ENCODE results near the gene NAP1L4.

Gene NAP1L4

DNA sequence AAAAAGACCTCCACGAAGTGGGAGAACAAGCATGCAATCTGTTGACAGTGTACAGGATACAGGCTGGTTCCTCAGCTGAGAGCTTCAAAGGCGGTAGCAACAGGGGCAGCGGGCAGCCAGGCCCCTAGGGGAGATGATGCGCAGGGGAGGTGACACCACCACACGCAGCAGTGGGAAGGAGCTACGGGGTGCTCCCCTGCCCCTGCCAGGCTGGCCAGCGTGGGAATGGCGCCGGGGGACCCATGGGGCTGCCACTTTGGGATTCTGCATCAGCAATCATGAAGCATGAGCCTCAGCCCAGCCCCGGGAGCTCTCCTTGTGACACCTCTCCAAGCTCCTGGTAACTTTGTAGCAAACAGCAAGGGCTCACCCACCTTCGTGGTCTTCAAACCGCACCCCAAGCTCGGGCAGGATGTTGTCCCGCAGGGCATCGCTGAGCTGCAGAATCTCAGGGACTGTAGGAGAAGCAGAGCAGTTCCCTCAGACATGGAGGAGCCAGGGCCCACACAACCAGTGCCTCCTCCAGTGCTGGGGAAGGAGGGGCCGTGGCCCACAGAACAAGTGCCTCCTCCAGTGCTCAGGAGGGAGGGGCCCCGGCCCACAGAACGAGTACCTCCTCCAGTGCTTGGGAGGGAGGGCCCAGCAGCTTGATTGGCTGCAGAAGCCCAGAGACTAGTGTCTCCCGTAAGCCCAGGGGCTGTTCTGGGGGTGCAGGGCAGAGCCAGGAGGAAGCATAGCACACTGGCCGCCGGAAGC, 14.6 kb upstream of the NAP1L4 start:
- no peaks in the 10 kb centered on the region for H3K36me3 ChIP-seq (ENCODE audit: insufficient read depth)
- no peak overlapping the region for H3K27ac ChIP-seq
- no peak overlapping the region for H3K4me2 ChIP-seq
- peaks cover 34% of the 10 kb centered on the region for H3K4me1 ChIP-seq (ENCODE audit: low read depth, poor library complexity, severe bottlenecking)
- H3K27me3 ChIP-seq (ENCODE audit: insufficient read depth, low read depth): no peaks in the 10 kb centered on the region
- H3K4me3 ChIP-seq (IDR thresholded peaks at IDR 0.05; ENCODE audit: insufficient read depth, low read depth, low read length): no peak overlapping the region
- no peaks in the 10 kb centered on the region for H3K79me2 ChIP-seq (ENCODE audit: insufficient read depth, low read depth)
- TF ChIP-seq, protein P1, sequence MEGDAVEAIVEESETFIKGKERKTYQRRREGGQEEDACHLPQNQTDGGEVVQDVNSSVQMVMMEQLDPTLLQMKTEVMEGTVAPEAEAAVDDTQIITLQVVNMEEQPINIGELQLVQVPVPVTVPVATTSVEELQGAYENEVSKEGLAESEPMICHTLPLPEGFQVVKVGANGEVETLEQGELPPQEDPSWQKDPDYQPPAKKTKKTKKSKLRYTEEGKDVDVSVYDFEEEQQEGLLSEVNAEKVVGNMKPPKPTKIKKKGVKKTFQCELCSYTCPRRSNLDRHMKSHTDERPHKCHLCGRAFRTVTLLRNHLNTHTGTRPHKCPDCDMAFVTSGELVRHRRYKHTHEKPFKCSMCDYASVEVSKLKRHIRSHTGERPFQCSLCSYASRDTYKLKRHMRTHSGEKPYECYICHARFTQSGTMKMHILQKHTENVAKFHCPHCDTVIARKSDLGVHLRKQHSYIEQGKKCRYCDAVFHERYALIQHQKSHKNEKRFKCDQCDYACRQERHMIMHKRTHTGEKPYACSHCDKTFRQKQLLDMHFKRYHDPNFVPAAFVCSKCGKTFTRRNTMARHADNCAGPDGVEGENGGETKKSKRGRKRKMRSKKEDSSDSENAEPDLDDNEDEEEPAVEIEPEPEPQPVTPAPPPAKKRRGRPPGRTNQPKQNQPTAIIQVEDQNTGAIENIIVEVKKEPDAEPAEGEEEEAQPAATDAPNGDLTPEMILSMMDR (conservative IDR thresholded peaks at IDR 0.05; ENCODE audit: low read depth, low read length): no peak
- H4K20me1 ChIP-seq (ENCODE audit: insufficient read depth): no peaks in the 10 kb centered on the region
- no peak overlapping the region for H3K9ac ChIP-seq
- no peak overlapping the region for H2AFZ ChIP-seq (ENCODE audit: low read depth)

DNA sequence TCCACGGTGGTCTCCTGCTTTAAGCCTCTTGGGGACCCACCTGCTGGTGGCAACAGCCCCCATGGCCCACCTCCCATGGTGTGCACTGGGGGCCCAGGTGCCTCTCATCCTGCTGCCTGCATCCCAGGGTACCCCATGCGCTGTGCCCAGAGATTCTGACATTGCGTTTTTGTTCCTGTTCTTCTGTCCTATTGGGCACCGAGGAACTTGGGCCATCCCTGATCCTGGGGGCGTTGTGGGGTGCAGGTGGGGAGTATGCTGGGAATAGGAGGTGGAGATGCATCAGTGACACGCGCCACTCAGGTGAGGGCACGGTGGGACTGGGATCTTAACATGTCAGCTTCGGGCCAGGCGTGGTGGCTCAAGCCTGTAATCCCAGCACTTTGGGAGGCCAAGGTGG, 12.4 kb upstream of the NAP1L4 start:
- H3K4me3 ChIP-seq (IDR thresholded peaks at IDR 0.05; ENCODE audit: insufficient read depth, low read depth, low read length): no peak overlapping the region
- no peaks in the 10 kb centered on the region for H3K27me3 ChIP-seq (ENCODE audit: insufficient read depth, low read depth)
- no peak overlapping the region for H2AFZ ChIP-seq (ENCODE audit: low read depth)
- no peak overlapping the region for H3K27ac ChIP-seq
- H3K36me3 ChIP-seq (ENCODE audit: insufficient read depth): no peaks in the 10 kb centered on the region
- H4K20me1 ChIP-seq (ENCODE audit: insufficient read depth): no peaks in the 10 kb centered on the region
- TF ChIP-seq, protein P1 (conservative IDR thresholded peaks at IDR 0.05; ENCODE audit: low read depth, low read length): no peak
- H3K79me2 ChIP-seq (ENCODE audit: insufficient read depth, low read depth): no peaks in the 10 kb centered on the region
- H3K4me1 ChIP-seq (ENCODE audit: low read depth, poor library complexity, severe bottlenecking): peaks cover 12% of the 10 kb centered on the region
- H3K4me2 ChIP-seq: no peak overlapping the region
- no peak overlapping the region for H3K9ac ChIP-seq

DNA sequence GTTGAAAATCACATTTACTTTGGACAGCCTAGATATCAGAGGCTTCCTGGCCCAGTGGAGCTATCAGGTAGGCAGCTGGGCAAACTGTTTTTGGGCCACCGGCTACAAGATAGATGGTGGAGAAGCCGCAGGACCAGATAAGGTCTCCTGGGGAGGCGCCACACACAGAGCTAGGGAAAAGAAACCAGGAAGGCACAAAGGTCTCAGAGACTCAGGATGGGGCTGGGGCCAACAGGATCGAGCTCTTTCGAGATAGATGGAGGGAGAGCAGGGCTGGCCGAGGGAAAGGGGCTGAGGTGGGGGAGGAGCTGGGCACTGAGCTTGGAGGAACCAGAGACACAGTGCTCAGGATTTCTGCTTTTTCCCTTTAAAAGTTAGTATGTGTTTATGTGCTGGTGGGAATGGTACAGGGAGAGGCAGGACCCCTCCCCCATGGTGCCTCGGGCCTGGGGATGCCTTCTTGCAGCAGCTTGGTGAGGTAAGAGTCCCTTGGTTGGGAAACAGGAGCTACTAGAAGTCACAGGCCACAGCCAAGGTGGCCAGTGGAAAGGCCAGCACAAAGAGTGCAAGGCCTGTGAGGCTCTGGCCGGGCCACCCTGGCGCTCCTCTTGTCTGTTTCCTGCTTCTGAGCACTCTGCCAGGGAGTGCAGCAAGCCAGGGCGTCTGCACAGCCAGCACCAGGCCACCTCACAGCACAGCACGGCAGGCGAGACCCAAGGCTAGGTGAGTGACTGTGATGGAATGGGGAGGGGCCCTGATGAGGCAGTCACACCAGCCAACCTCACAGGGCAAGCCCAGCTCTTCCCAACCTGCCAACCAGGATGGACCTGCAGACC, 11.5 kb upstream of the NAP1L4 start:
- TF ChIP-seq, protein P1 (conservative IDR thresholded peaks at IDR 0.05; ENCODE audit: low read depth, low read length): no peak
- Histone ChIP-seq H3K4me3 (IDR thresholded peaks at IDR 0.05; ENCODE audit: insufficient read depth, low read depth, low read length) (no peak overlapping the region), H4K20me1 (ENCODE audit: insufficient read depth) (no peaks in the 10 kb centered on the region), H3K9ac (no peak overlapping the region), H3K4me2 (no peak overlapping the region), H3K27ac (no peak overlapping the region), H3K4me1 (ENCODE audit: low read depth, poor library complexity, severe bottlenecking) (peaks cover 3% of the 10 kb centered on the region), H3K27me3 (ENCODE audit: insufficient read depth, low read depth) (no peaks in the 10 kb centered on the region), H3K36me3 (ENCODE audit: insufficient read depth) (no peaks in the 10 kb centered on the region), H3K79me2 (ENCODE audit: insufficient read depth, low read depth) (no peaks in the 10 kb centered on the region), H2AFZ (ENCODE audit: low read depth) (no peak overlapping the region)

DNA sequence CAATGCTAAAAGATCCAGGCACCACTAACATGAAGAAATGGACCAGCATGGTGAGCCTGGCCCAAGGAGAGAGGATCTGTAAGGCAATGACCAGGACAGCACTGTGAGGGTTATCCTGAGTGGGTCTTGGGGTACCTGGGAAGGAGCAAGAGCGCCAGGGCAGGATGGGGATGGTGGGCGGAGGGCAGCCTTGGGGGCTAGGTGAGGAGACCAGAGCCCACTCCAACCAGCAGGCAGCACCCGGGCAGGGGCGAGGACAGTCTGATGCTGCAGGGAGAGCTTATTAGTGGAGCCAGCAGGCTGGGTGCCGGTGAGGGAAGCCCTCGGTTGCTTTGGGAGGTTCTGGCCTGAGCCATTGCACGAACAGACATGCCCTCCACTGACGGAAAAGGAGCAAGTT, 10.7 kb upstream of the NAP1L4 start:
- Histone ChIP-seq H2AFZ (ENCODE audit: low read depth) (no peak overlapping the region), H3K4me2 (no peak overlapping the region), H3K4me1 (ENCODE audit: low read depth, poor library complexity, severe bottlenecking) (no peaks in the 10 kb centered on the region), H3K27me3 (ENCODE audit: insufficient read depth, low read depth) (no peaks in the 10 kb centered on the region), H3K36me3 (ENCODE audit: insufficient read depth) (no peaks in the 10 kb centered on the region), H4K20me1 (ENCODE audit: insufficient read depth) (no peaks in the 10 kb centered on the region), H3K9ac (no peak overlapping the region), H3K4me3 (IDR thresholded peaks at IDR 0.05; ENCODE audit: insufficient read depth, low read depth, low read length) (no peak overlapping the region), H3K27ac (no peak overlapping the region), H3K79me2 (ENCODE audit: insufficient read depth, low read depth) (no peaks in the 10 kb centered on the region)
- TF ChIP-seq, protein P1 (conservative IDR thresholded peaks at IDR 0.05; ENCODE audit: low read depth, low read length): no peak

Measured in KMS-11 (cell line).